HG03469 (cell line): ENCODE measurements around the gene NET1.

Experiments
- ATAC-seq: cut with Tn5 transposase; IDR thresholded peaks from one replicate; pipeline ENCODE4 v1.9.1; 2021; ENCODE audit warnings: mild to moderate bottlenecking, moderate library complexity, moderate number of reproducible peaks; ENCODE audit not compliant: unreplicated experiment

The NET1 gene

DNA sequence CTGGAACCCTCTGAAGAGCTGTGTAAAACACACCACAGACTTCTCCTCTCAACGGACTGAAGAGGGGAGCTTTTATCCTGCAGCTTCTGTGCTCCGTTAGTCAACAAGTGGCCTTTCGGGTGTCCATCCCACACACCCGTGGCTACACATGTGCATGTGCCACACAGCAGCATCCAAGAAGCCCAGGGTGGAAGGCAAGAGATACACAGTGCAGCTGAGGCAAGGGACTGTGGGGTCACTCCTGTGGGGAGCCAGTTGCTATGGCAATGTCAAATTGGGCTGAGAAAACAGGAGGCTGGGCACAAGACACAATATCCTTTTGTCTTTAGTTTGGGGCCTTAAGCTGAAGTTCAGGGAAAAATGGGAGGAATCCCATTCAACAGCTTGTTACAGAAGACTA is 28.7 kb downstream of the NET1 start:
- ATAC-seq: no peak

DNA sequence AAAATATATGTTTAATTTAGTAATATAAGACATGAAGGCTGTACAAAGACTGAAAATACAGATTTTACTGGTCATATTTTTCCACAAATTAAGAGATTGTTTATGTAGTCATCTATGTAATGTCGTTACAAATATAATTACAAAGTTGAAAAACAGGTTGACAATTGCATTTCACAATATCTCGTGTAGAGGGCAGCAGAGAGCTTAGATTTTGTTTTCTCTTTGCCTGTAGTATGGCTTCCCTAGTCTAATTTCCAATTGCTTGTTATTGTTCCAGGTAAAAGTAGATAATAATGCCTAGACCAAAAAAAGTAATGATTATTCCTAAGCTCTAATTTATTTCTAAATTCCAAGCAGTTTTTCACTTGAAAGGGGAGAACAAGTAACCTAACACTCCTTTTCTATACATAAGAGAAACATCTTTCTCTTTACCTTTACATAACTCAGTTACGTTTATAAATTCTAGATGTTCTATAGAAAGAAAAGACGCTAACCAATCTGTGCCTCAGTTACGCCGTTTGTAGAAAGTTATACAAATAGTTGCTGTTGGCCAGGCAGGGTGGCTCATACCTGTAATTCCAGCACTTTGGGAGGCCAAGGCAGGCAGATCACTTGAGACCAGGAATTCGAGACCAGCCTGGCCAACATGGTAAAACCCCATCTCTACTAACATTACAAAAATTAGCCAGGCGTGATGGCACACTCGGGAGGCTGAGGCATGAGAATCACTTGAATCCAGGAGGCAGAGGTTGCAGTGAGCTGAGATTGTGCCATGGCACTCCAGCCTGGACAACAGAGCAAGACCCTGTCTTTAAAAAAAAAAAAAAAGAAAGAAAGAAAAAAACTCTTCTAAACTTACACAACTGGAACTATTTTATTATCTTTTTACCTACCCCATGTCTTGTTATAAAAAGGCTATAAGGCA is 30.0 kb downstream of the NET1 start:
- no peak for ATAC-seq

DNA sequence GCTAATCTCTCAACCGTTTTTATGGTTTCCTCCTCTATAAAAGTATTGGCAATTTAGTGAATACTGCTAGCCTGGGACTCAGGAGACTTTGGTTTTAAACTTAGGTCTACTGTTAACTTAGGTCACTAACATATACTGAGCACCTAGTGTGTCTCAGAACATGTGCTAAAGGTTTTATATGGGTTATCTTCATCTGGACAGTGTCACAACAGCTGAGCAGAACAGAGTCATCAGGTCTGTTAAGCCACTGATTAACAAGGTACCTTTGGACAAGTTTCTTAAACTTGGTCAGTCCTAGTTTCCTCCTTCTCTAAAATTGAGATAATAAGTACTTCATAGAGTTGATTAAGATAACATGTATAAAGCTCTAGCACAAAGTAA is 30.6 kb downstream of the NET1 start:
- ATAC-seq: peak; percentile 5

DNA sequence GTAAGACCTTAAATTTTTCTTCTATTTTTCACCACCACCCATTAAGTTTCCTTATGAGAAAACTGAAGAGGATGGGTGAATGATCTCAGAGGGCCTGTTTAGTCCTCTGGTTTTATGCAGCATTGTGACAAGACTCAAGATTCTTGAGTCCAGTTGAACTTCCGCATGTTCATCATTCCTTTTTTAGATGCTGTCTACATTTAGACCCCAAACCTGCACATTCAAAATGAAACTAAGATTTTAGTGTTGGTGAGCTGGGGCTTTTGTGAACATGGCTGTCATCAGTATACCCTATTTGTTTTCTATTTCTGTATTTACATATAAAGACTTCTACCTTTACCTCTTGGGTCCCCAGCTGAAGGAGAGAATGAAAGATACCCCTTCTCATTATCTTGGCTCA is 31.1 kb downstream of the NET1 start:
- ATAC-seq: peak; percentile 59

DNA sequence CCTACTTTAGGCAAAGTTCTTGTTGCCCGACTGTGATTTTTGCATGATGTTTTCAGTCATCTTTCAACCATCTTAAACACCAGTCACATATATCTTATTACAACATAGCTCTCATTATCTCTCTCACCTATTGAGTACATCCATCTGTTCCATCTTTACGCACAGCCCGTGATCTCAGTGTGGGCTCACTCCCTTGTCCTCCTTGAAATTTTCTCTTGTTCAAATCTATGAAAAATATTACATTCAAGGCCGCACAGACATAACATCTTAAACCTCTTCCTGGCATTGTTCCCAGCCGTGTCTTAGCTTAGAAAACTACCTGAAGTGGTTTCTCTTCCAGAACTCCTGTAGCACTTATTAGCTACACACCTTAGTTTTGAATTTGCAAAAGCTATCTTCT is 32.6 kb downstream of the NET1 start:
- ATAC-seq: no peak

DNA sequence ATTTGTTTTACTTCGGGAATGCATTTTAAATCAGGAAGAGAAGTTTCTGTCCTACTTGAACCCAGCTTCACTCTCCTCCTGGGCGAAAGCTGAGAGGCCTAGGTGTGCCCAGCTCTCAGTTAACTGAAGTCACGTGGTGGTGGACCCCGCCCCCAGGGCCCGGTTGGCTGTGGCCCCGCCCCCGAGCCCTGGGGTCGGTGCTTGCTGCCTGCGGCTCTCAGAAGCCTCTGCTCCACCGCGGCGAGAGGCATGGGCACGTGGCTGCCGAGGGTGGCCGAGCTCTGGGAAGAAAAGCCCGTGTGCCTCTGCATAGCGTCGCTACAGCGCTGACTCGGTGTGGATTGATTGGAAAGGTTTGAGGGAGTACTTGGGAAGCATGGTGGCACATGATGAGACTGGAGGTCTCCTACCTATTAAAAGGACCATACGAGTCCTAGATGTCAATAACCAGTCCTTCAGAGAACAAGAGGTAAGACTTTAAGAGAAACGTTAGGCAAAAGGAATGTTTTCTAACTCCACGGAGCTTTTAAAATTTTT is 34.1 kb downstream of the NET1 start:
- no peak for ATAC-seq

DNA sequence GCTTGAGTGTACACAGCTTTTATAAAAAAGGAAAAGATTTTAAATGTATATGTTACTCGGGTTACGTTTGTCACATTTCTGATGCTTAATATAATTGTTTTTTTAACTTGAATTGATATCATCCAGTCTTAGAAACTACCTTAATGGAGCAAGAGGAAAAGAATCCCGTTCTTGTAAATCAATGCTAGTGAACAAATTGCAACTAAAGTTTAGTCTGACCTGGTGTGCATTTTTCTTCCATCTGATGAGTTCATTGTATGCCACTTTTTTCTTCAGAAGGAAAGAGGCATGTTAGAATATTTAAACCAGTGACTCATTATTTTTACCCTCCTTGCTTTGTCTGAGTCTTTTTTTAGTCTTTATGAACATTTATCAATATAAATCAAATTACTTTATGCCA is 34.7 kb downstream of the NET1 start:
- ATAC-seq: no peak

DNA sequence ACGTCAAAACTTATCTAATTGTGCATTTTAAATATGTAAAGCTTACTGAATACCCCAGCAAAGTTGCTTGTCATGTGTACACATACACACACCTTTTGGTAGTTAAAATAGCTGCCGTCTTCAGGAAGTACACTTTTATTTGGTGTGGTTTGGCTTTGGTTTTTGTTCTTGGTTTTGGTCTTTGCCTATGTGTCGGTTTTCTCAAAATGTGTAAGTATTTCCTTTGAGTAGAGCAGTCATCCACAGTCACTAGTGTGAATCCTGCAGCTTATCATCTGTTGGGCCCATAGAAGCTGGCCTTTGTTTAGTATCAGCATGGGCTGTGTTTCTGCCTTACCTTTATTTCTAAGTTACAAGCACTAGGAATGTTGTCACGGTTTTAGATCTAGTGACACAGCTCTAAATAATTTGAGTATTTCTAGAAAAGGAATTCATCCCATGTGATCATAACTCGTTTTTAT is 35.3 kb downstream of the NET1 start:
- ATAC-seq: peak; percentile 45

DNA sequence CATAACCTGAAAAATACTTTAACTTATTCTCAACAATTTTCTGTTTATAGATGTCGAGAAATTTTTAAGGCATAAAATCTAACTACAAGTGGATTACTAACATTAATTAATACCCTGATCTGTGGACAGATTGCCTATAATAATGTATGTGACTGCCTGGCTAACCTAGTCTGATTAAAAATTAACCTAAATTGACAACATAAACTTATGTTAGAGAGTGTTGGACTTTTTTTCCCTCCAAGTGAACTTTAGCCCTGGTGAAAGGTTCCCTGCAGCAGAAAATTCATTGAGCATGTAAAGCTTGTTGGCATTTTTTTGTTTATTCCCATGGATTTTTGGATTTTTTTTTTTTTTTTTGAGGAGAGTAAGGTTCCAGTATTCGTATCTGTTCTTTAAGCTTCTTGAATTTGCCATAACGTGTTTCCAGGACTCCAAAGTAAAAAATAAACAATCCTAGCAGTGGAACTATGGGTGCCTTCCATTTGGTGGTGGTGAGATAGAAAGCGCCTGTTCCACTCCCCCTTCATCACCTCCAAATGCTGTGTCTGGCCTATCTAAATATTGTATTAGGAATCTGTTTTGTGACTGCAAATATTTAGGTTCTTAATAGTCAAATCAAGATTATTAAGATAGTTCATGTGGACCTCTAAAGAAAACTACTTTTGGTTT is 36.1 kb downstream of the NET1 start:
- ATAC-seq: no peak

DNA sequence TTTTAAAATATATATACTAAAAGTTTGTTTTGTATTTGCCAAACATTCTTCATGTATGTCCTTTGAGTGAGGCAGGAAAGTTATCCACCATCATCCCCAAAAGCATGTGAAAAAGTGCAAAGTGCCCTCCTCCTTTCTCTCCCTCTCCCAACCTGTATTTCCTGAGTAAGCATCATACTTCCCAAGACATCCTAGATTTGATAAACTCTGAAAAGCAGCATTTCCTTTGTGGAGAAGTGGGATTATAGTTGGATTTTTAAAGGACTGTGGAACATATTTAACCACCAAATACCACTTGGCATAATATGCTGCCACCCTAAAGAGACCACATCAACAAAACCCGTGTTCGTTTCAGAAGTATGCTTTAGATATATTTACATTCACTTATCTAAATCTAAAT is 36.9 kb downstream of the NET1 start:
- ATAC-seq: no peak

DNA sequence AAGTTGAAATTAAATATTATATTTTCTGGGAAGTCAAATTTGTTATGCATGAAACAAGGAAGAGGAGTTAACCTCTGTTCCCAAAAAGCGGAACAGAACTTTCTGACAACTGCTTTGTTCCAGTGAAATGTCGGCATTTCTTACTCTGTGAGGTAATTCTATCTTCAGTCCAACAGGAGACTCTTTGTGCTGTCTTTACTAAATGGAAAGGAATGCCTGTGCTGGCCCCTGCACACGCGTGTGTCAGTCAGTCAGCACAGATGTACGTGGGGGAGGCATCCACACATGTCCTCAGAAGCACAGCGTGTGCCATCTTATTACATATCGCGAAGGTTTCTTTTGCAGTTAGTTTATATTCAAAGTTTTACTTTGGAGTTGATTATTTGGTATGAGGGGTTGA is 37.5 kb downstream of the NET1 start:
- no peak for ATAC-seq

DNA sequence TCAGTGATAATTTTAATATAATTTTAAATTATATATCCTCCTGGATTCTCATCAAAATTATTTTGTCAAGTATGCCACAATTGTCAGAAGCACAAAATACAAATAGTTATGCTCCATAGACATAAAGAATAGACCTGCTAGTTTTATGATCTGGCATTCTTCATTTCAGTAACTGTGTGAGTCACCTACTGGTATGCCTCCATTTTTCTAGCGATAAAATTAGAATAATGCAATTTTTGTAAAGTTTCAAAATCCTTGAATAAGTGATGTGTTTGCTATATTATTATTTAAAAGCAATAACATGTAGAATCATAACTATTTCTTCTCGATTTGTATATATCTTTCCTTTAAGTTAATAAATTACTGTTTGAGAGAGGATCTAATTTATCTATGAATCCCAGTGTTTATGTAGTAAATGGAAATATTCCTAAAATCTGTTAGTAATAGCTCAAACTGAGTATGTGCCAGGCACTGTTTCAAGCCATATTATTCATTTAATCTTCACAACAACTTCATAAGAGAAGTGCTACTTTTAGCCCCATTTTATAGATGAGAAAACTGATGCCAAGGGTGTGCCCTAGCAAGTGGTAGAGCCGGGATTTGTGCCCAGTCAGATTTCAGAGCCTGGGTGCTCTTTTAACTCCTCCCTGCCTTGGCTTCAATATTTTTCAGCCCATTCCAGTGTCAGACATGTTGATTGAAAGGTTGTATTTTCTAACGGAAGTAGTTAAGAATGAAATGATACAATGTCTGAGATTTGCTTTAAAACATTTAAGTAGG is 38.4 kb downstream of the NET1 start:
- no peak for ATAC-seq

DNA sequence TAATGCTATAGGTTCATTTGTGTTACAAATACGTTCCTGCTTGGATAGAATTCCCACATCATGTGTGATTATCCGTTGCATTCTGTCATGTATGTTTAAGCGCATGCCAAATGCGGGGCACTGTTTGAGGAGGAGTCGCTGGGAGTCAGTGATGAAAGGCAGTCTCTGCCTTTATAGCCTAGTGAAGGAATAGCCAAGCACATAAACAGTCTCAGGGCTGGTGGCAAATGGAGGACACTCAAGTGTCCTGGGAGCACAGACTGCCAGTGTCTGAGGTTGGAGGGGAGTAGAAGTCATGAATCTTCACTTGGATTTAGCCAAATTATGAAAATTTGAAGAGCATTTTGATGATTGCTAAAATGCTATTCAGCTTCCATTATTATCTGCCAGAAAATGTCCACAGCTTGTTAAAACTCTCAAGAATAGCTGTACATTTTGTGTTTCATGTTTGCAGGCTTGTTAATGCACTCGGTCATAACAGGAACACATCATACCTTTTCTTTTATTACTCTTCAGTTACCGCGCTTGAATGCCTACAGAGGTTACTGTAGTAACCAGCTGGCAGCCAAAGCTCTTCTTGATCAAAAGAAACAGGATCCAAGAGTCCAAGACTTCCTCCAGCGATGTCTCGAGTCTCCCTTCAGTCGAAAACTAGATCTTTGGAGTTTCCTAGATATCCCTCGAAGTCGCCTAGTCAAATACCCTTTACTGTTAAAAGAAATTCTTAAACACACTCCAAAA is 41.6 kb downstream of the NET1 start:
- no peak for ATAC-seq

DNA sequence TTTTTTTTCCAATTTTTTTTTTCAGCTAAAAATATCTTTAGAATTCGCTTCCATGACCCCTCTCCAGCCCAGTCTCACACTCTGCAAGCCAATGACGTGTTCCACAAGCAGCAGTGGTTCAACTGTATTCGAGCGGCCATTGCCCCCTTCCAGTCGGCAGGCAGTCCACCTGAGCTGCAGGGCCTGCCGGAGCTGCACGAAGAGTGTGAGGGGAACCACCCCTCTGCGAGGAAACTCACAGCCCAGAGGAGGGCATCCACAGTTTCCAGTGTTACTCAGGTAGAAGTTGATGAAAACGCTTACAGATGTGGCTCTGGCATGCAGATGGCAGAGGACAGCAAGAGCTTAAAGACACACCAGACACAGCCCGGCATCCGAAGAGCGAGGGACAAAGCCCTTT is 44.2 kb downstream of the NET1 start:
- no peak for ATAC-seq

DNA sequence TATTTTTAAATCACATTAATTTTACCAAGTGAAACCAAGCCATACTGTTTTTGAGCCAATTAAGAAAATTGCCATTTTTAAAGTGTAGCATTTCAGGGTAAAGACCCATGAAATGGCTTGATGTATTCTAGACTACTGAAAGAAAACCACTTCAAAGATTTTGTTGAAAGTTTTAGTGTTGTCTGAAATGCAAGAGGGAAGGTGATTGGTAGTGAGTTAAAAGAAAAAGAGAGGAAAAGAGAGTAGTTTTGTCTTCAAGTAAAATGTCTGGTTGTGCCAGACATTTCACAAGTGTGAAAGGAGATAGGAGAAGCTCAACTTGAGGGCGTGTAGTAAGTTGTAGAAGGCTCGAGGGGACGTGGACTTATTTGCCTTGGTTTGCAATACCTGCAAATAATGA is 45.4 kb downstream of the NET1 start:
- ATAC-seq: no peak

DNA sequence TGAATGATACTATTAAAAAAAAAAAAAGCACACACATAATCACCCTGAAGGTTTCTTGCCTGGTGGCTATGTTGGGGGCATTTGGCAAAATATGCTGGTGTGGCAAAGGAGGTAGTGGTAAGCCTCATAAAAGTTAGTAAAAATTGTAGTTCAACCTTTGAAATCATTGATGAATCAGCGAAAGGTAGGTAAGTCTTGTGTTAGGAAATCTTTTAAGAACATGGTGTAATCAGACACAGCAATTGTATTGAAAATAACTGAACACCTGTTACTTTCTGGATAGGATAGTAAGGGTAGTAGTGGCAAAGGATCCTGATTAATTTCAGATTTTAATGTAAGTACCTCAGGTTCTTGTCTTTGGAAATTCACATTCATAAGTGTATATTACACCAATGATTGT is 46.1 kb downstream of the NET1 start:
- no peak for ATAC-seq

DNA sequence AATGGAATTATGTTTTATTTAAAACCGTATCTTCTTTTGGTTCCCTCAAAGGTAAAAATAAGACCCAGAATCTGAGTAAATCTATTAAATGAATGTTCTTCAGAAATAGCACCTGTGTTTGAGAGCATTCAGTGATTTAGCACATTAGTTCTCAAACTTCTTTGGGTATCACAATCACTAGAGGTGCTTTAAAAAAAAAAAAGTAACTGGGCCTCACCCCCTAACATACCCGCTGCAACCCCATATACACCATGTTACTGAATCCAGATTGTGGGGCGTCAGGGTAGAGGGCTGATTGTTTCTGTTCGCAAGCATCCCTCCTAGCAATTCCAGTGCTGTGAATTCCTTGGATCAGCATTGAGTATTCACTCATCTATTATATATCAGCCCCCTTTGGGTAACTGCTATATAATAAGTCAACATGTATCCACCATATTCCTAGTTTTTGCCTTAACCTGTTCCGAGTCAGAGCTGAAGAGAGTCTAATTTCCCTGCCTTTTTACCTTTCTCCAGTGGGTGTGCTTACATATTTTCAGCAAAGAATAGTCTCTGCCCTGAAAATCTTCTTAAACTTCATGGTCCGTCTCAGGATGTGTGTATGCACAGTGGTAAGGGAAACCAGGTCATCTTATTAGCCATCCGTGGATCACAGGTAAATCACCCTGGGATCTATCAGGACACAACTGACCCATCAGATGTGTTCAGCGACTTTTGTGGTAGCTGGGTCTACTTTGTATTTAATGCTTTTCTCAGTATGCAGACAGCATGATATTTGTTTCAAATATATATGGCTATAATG is 46.8 kb downstream of the NET1 start:
- no peak for ATAC-seq

DNA sequence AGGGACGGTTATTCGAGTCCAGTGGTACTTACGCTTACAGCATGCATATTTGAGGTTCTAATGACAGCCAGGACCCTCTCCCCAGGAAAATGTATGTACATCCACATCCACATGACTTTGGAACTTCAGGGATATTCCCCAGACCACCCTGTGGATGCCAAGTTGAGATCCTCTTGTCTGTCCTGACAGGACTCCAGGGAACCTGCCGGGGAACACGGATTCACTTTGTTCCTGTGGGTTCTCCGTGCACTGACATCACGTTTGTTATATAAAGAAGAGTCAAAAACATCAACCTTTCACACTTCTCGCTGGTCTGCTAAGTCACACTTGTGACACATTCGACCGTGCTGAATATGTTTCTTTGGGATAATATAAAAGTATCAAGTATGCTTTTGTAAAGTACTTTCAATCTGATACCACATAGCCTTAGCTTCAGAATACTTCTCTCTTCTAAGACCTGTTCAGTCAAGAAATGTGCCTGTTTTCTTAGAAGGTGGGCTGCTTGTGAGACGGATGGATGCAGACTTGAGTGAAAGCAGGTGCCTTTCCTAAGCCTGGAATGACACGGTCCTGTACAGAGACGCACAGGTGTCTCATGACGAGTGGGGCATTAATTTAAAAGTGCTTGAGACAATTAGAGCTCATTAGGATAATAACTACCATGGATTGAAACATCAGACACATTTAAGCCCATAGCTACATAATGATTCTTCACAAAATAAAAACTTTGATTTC is 48.3 kb downstream of the NET1 start:
- ATAC-seq: no peak

DNA sequence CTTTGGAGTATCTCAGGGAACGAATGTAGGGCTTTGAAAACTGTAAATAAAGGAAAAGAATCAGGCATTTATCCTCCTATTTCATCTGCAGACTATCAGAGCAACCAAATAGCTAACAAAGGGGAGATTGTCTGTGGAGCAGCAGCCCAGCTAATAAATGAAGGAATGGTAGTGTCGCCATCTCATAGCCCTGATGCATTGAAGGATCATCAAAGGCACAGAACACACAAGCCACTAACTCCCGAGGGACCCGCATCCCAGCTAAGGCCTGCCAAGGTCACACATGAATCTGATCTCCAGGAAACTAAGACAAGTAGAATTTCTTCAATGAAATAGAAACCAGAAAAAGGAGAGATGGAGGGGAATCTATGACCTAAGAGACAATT is 48.8 kb downstream of the NET1 start:
- ATAC-seq: no peak
